Astrocyte of the hippocampus (primary cell): ENCODE data around the gene SEC24B.
"Not testable (repeated sequence)": the region's sequence is repeated elsewhere in the genome, so short reads cannot be mapped to it uniquely, and the experiment has no call there.

Experiments
- DNase-seq: peaks from one replicate; pipeline ENCODE4 v3.0.0; 2011; ENCODE audit warnings: low read depth, low spot score

SEC24B gene

DNA sequence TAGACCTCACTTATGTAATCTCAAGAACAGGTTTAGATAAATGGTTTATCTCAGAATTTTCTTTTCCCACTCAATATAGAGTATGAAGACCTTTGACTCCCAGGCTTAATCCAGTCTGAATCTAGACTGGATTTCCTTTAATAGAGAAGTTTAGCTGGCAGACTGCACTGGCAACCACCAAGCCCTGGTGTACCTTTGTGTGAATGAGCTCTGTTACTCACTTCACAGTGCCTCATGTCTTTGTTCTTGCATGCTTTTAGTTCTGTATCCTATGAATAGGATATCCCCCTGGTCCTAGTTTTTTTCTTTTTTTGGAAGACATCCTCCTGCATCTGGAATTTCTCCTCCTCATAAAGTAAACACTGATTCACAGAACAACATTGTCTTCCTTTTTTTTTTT is 73.3 kb downstream of the SEC24B start:
- DNase-seq, result no peak

DNA sequence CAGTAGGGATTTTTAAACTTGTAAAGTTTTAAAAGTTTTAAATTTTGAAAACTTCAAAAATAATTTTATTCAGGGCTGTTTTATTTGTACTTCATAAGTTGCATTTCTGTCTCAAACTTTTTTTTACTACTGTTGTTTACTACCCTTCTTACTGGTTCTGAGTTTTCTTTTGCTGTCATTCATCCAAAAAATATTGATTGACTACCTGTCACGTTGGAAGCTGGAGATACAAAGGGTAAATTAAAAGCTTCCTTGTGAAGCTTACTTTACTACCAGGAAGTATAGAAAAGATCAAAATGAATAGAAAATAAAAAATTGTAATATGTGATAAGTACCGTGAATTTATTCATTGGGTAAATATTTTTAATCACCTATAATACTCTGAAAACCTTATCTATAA is 77.1 kb downstream of the SEC24B start:
- no peak for DNase-seq

DNA sequence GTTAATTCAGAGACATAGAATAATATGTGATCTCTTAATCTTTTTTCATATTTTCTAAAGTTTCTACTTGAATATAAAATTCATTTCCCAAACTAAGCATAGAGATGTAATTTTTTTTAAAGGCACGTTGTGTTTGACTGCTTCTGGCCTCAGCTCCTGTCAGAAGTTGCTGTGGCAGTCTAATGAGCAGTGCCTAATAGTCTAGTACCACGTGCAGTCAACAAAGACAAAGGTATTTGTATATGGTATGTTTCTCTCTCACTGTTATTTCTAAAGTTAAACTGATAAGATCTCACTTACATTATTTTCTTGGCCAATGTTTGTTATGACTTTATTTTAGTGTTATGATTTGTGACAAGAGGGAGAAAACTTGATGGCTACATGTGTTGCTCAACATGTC is 77.8 kb downstream of the SEC24B start:
- DNase-seq, result no peak

DNA sequence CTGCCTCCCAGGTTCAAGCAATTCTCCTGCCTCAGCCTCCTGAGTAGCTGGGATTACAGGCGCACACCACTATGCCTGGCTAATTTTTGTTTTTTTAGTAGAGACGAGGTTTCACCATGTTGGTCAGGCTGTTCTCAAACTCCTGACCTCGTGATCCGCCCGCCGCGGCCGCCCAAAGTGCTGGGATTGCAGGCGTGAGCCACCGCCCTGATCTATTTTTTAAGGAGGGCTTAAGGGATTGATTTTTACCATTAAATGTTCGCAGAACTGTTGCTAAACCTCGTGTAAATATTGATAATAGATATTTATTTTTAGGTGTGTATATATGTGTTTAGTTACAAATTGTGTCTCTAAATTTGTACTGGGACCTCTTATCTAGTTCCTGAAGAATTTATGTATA is 79.8 kb downstream of the SEC24B start:
- DNase-seq, result not testable (repeated sequence)

DNA sequence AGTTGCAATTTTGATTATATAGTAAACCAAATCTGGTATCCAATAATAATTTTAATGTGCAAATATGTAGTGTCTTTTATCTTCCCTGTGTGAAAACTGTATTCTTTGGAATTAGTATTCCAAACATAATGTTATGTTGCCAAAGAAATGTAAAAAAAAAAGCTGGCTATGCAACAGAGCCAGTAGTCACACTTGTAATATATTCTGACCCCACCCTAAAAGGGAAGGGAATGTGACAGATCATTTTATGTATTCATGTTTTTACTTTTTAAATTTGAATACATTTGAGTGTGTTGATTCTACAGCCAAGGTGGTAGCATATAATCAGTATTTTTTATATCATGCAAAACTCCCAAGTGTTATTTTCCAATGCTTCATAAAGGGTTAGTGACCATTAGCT is 98.6 kb downstream of the SEC24B start:
- DNase-seq, result no peak

DNA sequence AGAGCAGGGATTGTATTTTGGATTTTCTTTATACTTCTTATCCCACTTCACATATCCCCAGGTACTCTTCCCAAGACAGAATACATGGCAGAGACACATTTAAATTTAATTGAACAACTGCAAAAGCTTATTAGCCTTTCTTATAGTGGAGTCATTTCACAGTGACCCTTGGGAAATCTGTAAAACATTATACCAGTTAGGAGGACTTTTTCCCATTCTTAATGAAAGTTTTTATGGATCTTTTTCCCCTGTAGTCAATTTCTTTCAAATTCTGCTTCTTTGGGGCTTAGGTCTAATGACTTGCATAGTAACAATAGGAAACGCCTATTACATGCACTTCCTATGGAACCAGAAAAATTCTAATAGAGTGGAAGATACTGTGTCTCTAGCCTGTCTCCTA is 111.8 kb downstream of the SEC24B start:
- DNase-seq, result no peak

DNA sequence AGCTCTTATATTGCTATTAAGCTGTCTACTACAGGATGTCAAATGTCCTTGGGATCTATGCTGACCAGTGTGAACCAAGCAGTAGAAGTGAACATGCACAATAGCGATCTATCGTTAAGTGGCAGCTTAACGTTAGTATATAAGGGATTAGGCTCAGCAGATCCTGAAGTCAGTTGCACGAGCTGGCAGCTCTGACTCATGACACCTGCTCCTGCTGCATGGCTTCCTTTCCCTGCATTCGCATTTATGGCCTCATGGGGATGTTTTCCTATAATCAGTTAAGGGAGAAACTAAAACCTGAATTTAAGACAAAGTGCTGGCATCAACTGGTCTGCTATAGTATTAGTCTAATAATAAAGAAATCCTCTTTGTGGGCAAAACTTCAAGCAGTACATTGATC is 113.8 kb downstream of the SEC24B start:
- DNase-seq, result no peak

DNA sequence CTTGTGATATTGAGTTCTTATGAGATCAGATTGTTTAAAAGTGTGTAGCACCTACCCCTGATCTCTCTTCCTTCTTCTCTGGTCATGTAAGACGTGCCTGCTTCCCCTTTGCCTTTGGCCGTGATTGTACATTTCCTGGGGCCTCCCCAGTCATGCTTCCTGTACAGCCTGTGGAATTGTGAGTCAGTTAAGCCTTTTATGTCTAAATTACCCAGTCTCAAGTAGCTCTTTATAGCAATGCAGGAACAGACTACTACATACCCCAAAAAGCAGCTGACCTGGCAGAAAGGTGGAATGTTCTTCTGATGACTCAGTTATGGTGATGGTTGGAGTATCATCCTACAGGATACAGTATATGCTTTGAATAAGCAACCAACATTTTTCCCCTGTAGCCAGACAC is 115.0 kb downstream of the SEC24B start:
- DNase-seq, result peak; percentile 72

DNA sequence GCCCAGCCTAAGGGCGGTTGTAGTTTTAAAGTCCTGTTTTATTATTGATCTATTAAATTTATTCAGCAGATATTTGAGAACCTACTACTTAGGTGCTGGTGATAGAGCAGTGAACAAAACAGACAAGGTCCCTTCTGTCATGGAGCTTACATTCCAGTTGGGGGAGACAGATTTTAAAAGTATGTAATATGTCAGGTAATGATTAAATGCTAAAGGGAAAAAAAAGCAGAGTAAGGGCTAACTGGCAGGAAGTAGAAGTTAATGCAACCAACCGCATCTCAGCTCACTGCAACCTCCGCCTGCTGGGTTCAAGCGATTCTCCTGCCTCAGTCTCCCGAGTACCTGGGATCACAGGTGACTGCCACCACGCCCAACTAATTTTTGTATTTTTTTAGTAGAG is 118.6 kb downstream of the SEC24B start:
- DNase-seq, result no peak

DNA sequence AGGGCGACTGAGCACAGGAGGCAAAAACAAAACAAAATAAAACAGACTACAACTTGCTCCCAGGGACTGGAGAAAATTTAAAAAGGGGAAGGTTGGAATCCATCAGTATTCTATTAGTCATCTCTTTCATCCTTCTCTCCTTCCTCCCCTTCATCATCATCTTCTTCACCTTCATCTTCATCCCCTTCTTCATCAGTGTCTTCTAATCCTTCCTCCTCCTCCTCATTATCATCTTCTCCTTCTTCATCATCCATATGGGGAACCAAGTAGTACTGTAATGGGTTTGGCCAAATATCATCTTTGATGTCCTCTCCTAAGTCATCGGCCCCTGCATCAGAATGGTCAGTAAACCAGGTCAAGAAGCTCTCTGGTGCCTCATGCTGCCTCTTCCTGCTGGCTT is 119.5 kb downstream of the SEC24B start:
- DNase-seq, result no peak

DNA sequence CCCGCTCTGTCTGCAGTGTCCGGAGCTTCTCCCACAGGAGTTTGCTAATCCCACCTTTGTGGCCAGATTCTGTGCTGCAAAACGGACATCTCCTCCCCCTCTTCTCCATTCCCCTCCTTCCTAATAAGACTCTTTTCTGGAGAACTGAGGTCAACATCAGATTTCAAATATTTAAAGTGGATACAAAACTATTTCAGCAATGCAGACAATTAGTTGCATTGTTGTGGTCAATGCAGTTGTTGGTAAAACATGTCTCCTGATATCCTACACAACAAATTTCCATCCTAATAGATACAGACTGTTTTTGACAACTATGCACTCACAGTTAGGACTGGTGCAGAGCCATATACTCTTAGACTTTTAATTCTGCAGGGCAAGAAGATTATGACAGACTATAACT is 121.4 kb downstream of the SEC24B start:
- DNase-seq, result peak; percentile 16

DNA sequence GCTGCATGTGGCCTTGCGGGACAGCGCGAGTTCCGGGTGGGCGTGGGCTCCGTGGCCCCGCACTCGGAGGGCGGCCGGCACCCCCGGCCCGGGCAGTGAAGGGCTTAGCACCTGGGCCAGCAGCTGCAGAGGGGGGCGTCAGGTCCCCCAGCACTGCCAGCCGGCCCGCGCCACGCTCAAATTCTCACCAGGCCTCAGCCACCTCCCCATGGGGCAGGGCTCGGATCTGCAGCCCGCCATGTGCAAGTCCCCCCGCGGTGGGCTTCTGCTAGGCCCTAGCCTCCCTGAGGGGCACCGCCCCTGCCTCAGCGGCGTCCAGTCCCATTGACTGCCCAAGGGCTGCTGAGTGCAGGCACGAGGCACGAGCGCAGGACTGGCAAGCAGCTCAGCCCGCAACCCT is 123.8 kb downstream of the SEC24B start:
- DNase-seq, result no peak

DNA sequence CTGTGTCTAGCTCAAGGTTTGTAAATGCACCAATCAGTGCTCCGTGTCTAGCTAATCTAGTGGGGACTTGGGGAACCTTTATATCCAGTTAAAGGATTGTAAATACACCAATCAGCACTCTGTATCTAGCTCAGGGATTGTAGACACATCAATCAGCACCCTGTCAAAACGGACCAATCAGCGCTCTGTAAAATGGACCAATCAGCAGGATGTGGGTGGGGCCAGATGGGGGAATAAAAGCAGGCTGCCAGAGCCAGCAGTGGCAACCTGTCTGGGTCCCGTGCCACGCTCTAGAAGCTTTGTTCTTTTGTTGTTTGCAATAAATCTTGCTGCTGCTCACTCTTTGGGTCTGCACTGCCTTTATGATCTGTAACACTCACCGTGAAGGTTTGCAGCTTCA is 124.5 kb downstream of the SEC24B start:
- DNase-seq, result not testable (repeated sequence)

DNA sequence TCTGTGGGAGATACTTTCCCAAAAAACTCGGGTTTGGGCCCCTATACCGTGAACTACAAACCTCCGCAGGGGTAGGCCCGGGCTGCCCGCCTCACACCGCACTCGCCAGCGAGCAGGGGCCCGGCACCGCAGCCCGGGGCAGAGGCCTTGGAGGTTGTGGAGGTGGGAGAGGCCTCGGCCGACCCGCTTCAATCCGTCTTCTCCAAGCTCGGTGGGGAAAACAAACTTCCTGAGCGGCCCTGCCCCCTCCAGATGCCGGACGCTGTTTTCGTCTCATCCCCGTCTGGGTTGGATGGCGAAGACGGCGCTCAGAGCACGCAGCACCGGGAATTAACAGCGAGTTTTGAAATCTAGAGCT is 126.0 kb downstream of the SEC24B start:
- DNase-seq, result peak; percentile 68

DNA sequence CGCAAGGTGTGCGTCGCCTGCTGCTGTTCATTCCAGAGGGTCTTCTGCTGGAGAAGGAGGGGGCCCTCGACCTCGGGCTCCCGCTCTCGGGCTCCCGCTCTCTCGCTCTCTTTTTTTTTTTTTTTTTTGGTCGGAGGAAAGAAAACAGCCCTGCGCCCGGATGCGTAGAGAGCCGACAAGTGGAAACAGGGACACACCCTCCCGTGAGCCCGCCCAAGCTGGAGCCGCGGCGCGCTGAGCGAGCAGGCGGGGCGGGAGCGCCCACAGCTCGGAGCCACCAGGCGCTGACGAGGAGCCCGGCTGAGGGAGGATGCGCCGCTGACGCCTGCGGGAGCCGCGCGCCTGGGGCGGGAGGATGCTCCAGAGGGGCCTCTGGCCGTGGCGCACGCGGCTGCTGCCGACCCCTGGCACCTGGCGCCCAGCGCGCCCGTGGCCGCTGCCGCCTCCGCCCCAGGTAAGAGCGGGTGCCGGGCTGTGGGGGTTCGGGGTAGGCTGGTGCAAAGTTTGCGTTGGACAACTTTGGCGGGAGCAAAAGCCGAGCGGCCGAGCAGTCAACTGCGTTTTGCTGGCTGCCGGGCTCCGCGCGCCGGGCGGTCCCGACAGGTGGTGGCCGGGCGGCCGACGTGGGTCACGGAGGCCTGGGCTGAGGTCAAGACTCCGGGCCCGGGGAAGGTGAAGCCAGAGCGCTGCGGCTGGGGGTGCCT is 126.5 kb downstream of the SEC24B start, which contains the start of gene MCUB:
Gene MCUB (plus strand): TSS at position 264 of the 704 bp plus-strand sequence. CDS start 92 bp downstream, at position 356.
- peak; percentile 94 for DNase-seq

DNA sequence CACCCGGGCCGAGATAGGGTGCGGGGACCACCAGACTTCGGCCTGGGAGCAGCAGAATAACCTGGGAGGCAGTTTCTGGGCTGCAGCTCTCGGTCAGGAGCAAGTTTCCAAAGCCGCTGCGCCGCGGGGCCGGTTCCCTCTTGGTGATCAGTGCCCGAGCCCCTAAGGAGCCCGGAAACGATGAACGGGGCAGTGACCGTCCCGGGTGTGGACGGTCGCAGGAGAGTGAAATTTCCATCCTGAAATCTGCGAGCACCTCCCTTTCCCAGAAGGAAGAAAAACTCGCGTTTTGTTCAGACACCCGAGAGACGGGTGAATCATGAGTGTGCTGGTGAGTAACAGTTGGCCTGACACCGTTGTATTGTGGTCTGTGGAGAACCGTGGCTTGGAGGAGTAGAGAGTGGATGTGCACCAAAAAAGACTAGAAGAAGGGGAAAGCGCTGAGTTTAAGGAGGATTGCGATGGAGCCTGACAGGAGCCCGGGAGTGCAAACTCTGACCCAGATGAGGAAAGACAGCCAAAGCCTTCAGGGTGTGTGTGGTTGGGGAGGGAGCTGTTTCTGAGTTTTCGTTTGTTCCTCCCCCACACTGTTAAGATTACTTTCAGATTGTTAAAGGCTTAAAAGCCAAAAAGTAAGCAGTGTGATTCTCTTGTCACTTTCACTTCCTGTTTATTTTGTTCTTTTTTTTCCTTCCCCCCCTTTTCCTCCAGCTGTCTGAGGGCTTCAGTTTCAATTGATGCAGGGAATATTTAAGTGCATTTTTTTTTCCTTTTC is 127.3 kb downstream of the SEC24B start:
- DNase-seq, result peak; percentile 85

DNA sequence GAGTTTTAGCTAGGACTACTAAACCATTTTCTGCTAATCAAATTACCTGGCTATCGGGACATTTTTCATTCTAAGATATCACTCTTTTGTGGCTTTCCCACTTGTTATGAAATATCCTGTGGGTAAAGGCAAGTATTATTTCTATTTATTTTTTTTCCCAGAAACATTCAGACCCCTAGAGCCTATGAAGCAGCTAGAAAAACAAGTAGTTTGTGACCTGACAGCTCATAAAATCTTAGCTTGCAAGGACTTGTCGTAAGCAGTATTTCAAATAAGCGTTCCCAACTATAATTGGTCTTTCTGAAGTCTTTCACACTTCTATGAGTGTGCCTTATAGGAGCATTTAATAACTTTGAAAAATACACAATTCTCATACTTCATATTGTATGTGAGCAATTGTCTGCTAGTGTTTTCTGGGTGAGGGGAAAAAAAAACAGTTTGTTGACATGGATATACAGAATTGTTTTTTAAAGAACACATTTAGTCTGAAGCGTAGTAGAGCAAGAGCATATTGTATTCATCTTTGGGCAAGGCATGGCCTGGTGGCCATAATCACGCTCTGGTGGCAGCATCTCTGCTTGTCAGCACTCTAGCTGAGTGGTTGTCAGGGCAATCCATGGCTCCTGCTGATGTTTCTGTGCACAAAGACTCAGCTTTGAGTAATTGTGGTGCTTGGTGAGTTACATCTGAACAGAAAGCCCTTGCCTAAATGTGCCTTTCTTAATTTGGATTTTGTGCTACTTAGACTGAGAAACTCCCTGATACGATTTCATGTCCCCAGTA is 129.0 kb downstream of the SEC24B start:
- no peak for DNase-seq

DNA sequence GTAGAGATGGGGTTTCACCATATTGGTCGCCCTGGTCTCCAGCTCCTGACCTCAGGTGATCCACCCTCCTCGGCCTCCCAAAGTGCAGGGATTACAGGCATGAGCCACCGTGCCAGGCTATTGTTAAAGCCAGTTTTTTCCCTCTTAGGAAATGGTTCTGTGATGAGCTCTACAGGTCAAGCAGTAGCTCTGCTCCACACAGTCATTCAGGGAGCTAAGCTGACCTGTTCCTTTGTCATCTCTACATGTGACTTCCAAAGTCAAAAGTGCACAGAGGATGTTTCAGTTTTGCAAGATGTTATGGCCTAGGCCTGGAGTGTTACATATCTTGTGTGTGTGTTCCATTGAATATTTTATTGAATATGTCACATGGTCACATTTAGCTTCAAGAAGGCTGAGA is 137.9 kb downstream of the SEC24B start:
- no peak for DNase-seq

DNA sequence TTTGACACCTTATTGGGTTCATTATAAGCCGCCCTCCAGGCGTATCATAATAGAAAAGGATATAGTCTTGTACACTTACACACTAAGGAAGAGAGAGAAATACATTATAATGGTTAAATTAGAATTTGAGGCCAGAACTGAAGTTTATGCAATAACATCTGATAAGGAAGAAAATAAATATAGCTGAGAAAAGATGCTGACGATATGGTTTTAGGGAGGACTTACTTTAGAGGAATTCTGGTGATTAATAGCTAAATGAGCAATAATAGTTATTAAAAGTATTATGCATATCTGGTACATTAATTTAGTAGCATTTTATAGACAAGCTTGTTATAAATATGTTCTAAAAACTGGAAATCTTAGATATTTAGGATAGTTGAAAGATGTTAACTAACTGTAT is 138.5 kb downstream of the SEC24B start:
- no peak for DNase-seq

DNA sequence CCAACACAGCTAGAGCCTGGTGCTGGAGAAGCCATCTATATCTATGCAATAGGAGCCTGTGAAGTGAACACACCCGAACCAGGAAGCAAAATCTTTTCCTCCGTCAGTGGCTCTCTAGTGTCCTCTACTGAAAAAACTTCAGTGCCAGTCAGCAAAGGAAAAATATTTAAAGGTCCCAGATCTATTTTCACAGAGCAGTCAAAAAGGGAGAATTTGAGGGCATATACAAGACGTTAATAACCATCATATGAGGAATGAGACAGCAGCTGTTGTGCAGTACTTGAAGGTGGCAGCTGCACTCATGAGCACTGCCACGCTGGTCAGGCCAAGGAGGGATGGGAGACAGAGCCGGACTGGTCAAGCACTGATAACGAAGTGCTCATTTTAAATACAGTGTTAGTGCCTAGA is 140.8 kb downstream of the SEC24B start:
- no peak for DNase-seq

DNA sequence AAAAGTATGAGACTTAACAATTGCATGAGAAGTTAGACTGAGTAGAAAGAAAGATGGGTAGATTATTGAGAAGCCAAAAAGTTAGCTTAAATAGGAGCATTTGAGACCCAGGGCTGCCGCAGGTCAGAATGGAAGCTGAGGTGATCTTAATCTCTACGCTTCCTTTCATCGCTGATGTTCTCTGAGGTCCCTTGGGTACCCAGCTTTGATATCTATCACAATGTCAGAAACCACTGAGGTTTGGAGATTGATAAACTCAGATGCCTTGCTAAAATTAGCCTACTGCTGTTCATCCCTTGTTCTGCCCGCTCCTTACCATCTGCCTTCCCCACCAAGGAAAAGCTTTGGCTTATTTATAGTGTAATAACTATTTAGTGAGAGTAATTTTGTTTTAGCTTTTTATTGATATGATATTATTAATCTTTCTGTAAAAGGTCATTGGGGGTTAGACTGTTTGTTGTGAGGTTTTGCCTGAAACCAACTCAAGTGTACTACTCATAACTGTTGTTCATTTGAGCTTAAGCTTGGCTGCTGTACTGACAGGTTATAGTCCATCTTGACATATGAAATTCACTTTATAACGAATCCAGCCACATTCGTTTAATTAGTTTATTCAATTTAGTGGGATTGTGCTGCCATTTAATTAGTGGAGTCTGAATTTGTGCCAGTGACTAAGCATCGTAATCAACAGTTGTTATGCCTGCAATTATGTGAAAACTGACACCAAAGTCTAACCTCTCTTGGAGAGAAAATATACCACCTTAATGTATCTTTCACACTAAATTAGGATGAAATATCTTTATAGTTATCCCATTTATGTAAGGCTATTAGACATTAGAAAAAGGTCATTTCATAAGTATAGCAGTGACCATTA is 141.6 kb downstream of the SEC24B start:
- DNase-seq, result no peak

DNA sequence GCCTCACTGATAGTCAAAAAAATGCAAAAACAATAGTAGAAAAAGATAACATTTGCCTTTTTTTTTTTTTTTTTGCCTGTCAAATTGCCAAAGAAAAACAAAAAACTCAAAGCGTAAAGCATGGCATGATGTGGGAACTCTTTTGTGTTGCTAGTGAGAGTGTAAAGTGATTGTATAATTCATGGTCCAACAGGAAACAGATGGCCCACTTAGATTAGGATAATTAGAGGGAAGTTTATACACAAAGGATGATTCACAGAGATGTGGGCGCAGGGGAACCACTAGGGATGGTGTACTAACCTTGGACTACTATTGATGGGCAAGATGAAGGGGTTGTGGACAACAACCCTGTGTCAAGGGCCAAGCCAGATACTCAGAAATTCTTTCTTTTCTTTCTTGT is 142.8 kb downstream of the SEC24B start:
- no peak for DNase-seq
